Panc1 (cell line): Measurements from ENCODE around the gene DNAJC10. TPM values are rescaled to one million over a fixed set of nuclear protein-coding genes. Genes with fewer than 3 reads are reported as not detected.

Experiments used
- ATAC-seq: fragments of 200-7000 bp; cut with Tn5 transposase; 2 replicates; pipeline ENCODE4 v1.9.1; 2020; ENCODE audit warnings: mild to moderate bottlenecking, moderate library complexity
- Bru-seq: library from RNA; stranded (reverse); fragments of 400-500 nt; gene quantifications from one replicate; lab custom pipeline; 2021; lab: Mats Ljungman, UMichigan
- BruChase-seq, 2 experiments: library from RNA; stranded (reverse); fragments of 400-500 nt; gene quantifications; one replicate each; lab custom pipeline; 2021; lab: Mats Ljungman, UMichigan
- BruUV-seq: library from RNA; stranded (reverse); fragments of 400-500 nt; replicated peaks from 2 replicates; lab custom pipeline; 2021; lab: Mats Ljungman, UMichigan
- CTCF ChIA-PET: fragments of 300-600 bp; sonication (Branson Sonifier 250); formaldehyde crosslinking; loops from one replicate; lab custom pipeline; 2022; ENCODE audit warnings: antibody characterized with exemption; lab: Charles Lee
- POLR2A ChIA-PET: fragments of 300-600 bp; sonication (Branson Sonifier 250); formaldehyde crosslinking; loops from one replicate; lab custom pipeline; 2022; ENCODE audit warnings: antibody characterized with exemption; lab: Charles Lee
- DNase-seq: peaks from one replicate; pipeline ENCODE4 v3.0.0-alpha.2; 2010; ENCODE audit warnings: low read depth, low spot score
- H3K27ac ChIP-seq: 2 replicates; pipeline ENCODE4 v1.5.1; 2011; ENCODE audit warnings: mild to moderate bottlenecking, low read length, inconsistent platforms
- H3K27me3 ChIP-seq: fragments of 200-500 bp; sonication (Bioruptor generic); 2 replicates; pipeline ENCODE4 v1.6.0; 2014; ENCODE audit warnings: low read length, inconsistent platforms; ENCODE audit not compliant: control insufficient read depth, insufficient read depth
- H3K36me3 ChIP-seq: fragments of 200-500 bp; sonication (Bioruptor generic); 2 replicates; pipeline ENCODE4 v1.5.1; 2014; ENCODE audit warnings: inconsistent platforms, mild to moderate bottlenecking, low read length, moderate library complexity; ENCODE audit not compliant: control insufficient read depth, insufficient read depth
- H3K4me1 ChIP-seq: 2 replicates; pipeline ENCODE4 v1.5.1; 2011; ENCODE audit warnings: inconsistent platforms, mild to moderate bottlenecking, low read length, moderate library complexity; ENCODE audit not compliant: control insufficient read depth, insufficient read depth
- H3K4me3 ChIP-seq, 2 experiments: 2 replicates each; pipeline ENCODE4 v1.5.1; 2011 to 2012; ENCODE audit warnings: low read depth in 2 of 2, low read length in 2 of 2, mild to moderate bottlenecking in 2 of 2, inconsistent platforms in 1 of 2, moderate library complexity in 1 of 2
- H3K9me3 ChIP-seq: fragments of 200-500 bp; sonication (Bioruptor generic); 2 replicates; pipeline ENCODE4 v1.5.1; 2014; ENCODE audit warnings: low read depth, mild to moderate bottlenecking, inconsistent platforms, low read length, moderate library complexity; ENCODE audit not compliant: control insufficient read depth, insufficient read depth
- CTCF ChIP-seq: fragments of 450-650 bp; IDR thresholded peaks from 2 replicates; pipeline ENCODE4 v1.5.1; 2017; ENCODE audit warnings: mild to moderate bottlenecking
- POLR2AphosphoS5 ChIP-seq: IDR thresholded peaks from 2 replicates; pipeline ENCODE4 v1.6.1; 2012; ENCODE audit warnings: mild to moderate bottlenecking, low read depth, low read length, moderate library complexity
- REST ChIP-seq, 2 experiments: IDR thresholded peaks; 2 replicates each; pipeline ENCODE4 v1.6.1; 2011 to 2012; ENCODE audit warnings: low read depth in 2 of 2, control low read depth in 1 of 2, low read length in 1 of 2, mild to moderate bottlenecking in 1 of 2, moderate library complexity in 1 of 2; ENCODE audit not compliant: insufficient read depth in 1 of 2
- SIN3A ChIP-seq: IDR thresholded peaks from 2 replicates; pipeline ENCODE4 v1.6.1; 2012; ENCODE audit warnings: low read depth, mild to moderate bottlenecking, low read length, moderate library complexity, borderline replicate concordance; ENCODE audit not compliant: insufficient read depth
- TCF7L2 ChIP-seq: IDR thresholded peaks from 2 replicates; pipeline ENCODE4 v1.6.1; 2011; ENCODE audit warnings: mild to moderate bottlenecking, low read depth, low read length, inconsistent platforms
- in situ Hi-C: cut with HindIII; loops from 2 replicates; pipeline ENCODE4 v1.10.0; 2016; ENCODE audit warnings: low sequenced_read_pairs, low pct_unique_long_range_greater_than_20kb
- intact Hi-C: fragments of 100-400 bp; cut with micrococcal nuclease; formaldehyde crosslinking; loops from one replicate; pipeline ENCODE4 v1.10.0; 2022; ENCODE audit not compliant: unreplicated experiment
- long read RNA-seq: library from polyadenylated mRNA; unstranded; transcript quantifications from one replicate; pipeline ENCODE4 v2.0.0, GENCODE V29; 2021; ENCODE audit not compliant: unreplicated experiment
- polyA plus RNA-seq: library from polyadenylated mRNA; unstranded; fragments of >200 nt; gene quantifications from one replicate; pipeline ENCODE4 v1.2.1, GENCODE V29; 2012; ENCODE audit warnings: missing spikeins; ENCODE audit not compliant: insufficient read length
- total RNA-seq: library from RNA; stranded (reverse); gene quantifications from one replicate; pipeline ENCODE4 v1.2.1, GENCODE V29; 2021; ENCODE audit not compliant: unreplicated experiment

Gene DNAJC10
- total RNA-seq (122 TPM), Bru-seq, nascent RNA (percentile 81 among the genes with signal in this experiment), BruChase-seq, experiment 1, labeled RNA remaining after a 2-hour chase (percentile 79 among the genes with signal in this experiment), BruChase-seq, experiment 2, labeled RNA remaining after a 6-hour chase (percentile 79 among the genes with signal in this experiment)
- 53.7 TPM for polyA plus RNA-seq
- long read RNA-seq, full-length matches to known transcripts = 185 of 239 reads
- long read RNA-seq, partial matches to known transcripts = 12 of 239 reads
- long read RNA-seq, other reads (novel, unspliced or antisense) = 42 of 239 reads

DNA sequence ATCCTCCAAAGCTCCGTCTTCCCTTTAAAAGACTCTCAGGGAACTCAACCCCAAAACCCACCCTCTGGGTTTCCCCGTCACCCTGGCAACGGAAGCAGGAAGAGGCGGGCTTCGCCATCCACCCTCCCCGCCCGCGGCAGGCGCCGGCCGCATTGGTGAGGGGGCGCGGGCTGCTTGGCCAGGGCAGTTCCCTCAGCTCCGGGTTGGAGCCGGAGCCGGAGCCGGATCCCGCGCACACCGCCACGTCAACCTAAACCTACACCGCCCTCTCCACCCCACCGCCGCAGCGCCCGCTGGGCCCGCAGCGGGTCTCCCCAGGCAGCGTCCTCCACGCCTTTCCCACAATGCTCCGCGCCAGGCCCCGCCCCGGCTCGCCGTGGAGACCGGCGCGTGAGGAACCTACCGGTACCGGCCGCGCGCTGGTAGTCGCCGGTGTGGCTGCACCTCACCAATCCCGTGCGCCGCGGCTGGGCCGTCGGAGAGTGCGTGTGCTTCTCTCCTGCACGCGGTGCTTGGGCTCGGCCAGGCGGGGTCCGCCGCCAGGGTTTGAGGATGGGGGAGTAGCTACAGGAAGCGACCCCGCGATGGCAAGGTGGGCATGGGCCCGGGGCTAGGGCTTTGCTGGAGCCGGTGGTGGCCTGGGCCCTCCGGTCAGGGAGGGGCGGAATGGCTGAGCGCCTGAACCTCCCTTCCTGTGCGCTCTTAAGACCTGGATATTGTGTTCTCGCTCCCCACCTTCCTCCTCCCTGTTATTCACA, at the start of gene DNAJC10:
Gene DNAJC10, plus strand, starts transcription at position 366 of the 758 bp plus-strand sequence. CDS start 1,830 bp downstream, outside the sequence.
- DNase-seq (peak; percentile 28), ATAC-seq (peak; percentile 96)
- no peaks in the 10 kb centered on the region for H3K9me3 ChIP-seq
- POLR2A ChIA-PET = interaction anchor here (0.5 kb wide), 1 partner anchor 726 kb away, joined by 4 read pairs; no protein-coding TSS in a partner anchor
- no TSS peak for BruUV-seq
- peaks cover 14% of the 10 kb centered on the region; the same call in 1 of the 2 replicates for H3K4me1 ChIP-seq
- intact Hi-C loops (no loop called here), in situ Hi-C loops (no loop called here)
- peaks cover 11% of the 10 kb centered on the region; the same call in 1 of the 2 replicates for H3K36me3 ChIP-seq
- H3K4me3 ChIP-seq = peak within 1 kb of the TSS; percentile 96
- no peaks in the 10 kb centered on the region for H3K27me3 ChIP-seq
- TF ChIP-seq CTCF = no peak
- TF ChIP-seq TCF7L2 = 0 out of 2 replicates have a peak, but pooled peaks have one; percentile 17
- TF ChIP-seq POLR2AphosphoS5 = peak; percentile 69; the same call in 1 of the 2 replicates
- TF ChIP-seq REST (IDR thresholded peaks at IDR 0.05; ENCODE audit: insufficient read depth in 1 of 2, low read depth in 2 of 2, low read length in 1 of 2) = no peak
- H3K27ac ChIP-seq = peak within 1 kb of the TSS; percentile 90
- CTCF ChIA-PET = interaction anchor here (0.6 kb wide), 1 partner anchor 49 kb away, joined by 3 read pairs; no protein-coding TSS in a partner anchor

DNA sequence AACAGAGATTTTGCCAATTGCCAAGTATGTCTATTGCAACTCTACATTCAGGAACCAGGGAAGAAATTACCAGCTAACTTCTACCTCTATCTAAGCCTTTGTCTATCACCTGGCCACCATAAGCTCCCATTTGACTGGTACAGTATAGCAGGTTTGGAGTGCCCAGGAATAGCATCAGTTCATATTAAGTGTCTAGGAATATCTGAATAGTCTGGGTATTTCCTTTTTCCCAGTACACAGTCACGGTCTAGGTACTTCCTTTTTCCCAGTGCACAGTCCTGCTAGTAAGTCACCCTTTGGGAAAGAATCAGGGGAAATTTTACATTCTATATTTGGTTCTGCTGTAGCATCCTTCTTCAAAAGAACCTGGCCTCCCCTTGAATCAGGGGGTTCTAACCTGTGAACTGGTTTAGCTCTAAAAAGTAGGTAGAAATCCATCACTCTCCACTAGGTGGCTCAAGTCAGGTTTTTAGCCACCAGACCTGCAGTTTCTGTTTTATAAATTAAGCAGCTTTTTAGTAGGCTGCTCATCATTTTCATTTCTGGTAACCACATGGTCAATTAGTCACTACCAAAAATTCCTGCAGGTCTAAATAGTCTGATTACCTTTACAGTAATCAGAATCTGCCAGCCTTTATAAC, 49.3 kb upstream of the DNAJC10 start:
- Histone ChIP-seq H3K36me3 (no peaks in the 10 kb centered on the region), H3K27ac (no peak overlapping the region), H3K4me3 (no peak overlapping the region), H3K4me1 (no peaks in the 10 kb centered on the region), H3K27me3 (peaks cover 3% of the 10 kb centered on the region; the same call in 1 of the 2 replicates), H3K9me3 (no peaks in the 10 kb centered on the region)
- ATAC-seq (peak; percentile 56; the same call in 1 of the 2 replicates), DNase-seq (no peak)
- intact Hi-C loops = no loop called here
- in situ Hi-C loops = no loop called here
- BruUV-seq = no TSS peak
- ChIA-PET POLR2A (no interaction called here), CTCF (interaction anchor here (0.5 to 0.7 kb wide), 3 partner anchors 13 to 717 kb away, joined by 3 to 8 read pairs (median 5); partner anchors contain the start of gene DNAJC10)
- TF ChIP-seq REST (IDR thresholded peaks at IDR 0.05; ENCODE audit: insufficient read depth in 1 of 2, low read depth in 2 of 2, low read length in 1 of 2) (no peak), CTCF (peak; percentile 65), TCF7L2 (no peak), POLR2AphosphoS5 (no peak), SIN3A (no peak)
